ENCODE results near the gene AXDND1. TPM values are rescaled to one million over a fixed set of nuclear protein-coding genes. Genes with fewer than 3 reads are reported as not detected.
"Not testable (repeated sequence)": the region's sequence is repeated elsewhere in the genome, so short reads cannot be mapped to it uniquely, and the experiment has no call there.

AXDND1 gene
- total RNA-seq, 1 experiment from 2014 or later, result not detected

- DNase-seq (ENCODE audit: extremely low read depth, low read depth), result not testable (repeated sequence)
Measured at GRCh38 chr1:179361631-179362030, 4.1 kb upstream of the AXDND1 start.

GRCh38 chr1:179366093-179366800 lies 476 bp downstream of the AXDND1 start:
- no peak for DNase-seq (ENCODE audit: extremely low read depth, low read depth)

- peak; percentile 75 for DNase-seq (ENCODE audit: extremely low read depth, low read depth)
Measured at GRCh38 chr1:179369751-179370341, 4.1 kb downstream of the AXDND1 start.

GRCh38 chr1:179372160-179372559 lies 6.4 kb downstream of the AXDND1 start:
- DNase-seq (ENCODE audit: extremely low read depth, low read depth), result no peak

- no peak for DNase-seq (ENCODE audit: extremely low read depth, low read depth)
Measured at GRCh38 chr1:179376223-179376622, 10.5 kb downstream of the AXDND1 start.

- no peak for DNase-seq (ENCODE audit: extremely low read depth, low read depth)
Measured at GRCh38 chr1:179380299-179380698, 14.5 kb downstream of the AXDND1 start.

GRCh38 chr1:179384027-179384426 lies 18.3 kb downstream of the AXDND1 start:
- no peak for DNase-seq (ENCODE audit: extremely low read depth, low read depth)

GRCh38 chr1:179385510-179385909 lies 19.7 kb downstream of the AXDND1 start:
- no peak for DNase-seq (ENCODE audit: extremely low read depth, low read depth)

- no peak for DNase-seq (ENCODE audit: extremely low read depth, low read depth)
Measured at GRCh38 chr1:179393721-179394120, 27.9 kb downstream of the AXDND1 start.

- DNase-seq (ENCODE audit: extremely low read depth, low read depth), result not testable (repeated sequence)
Measured at GRCh38 chr1:179399399-179399798, 33.6 kb downstream of the AXDND1 start.

GRCh38 chr1:179417760-179418159 lies 52.0 kb downstream of the AXDND1 start:
- not testable (repeated sequence) for DNase-seq (ENCODE audit: extremely low read depth, low read depth)

- not testable (repeated sequence) for DNase-seq (ENCODE audit: extremely low read depth, low read depth)
Measured at GRCh38 chr1:179418706-179419105, 52.9 kb downstream of the AXDND1 start.

- DNase-seq (ENCODE audit: extremely low read depth, low read depth), result no peak
Measured at GRCh38 chr1:179424610-179425009, 58.8 kb downstream of the AXDND1 start.

GRCh38 chr1:179425186-179425585 lies 59.4 kb downstream of the AXDND1 start:
- no peak for DNase-seq (ENCODE audit: extremely low read depth, low read depth)

- DNase-seq (ENCODE audit: extremely low read depth, low read depth), result no peak
Measured at GRCh38 chr1:179437171-179437570, 71.4 kb downstream of the AXDND1 start.

GRCh38 chr1:179439646-179440045 lies 73.9 kb downstream of the AXDND1 start:
- not testable (repeated sequence) for DNase-seq (ENCODE audit: extremely low read depth, low read depth)

- not testable (repeated sequence) for DNase-seq (ENCODE audit: extremely low read depth, low read depth)
Measured at GRCh38 chr1:179440301-179440700, 74.5 kb downstream of the AXDND1 start.

GRCh38 chr1:179440971-179441370 lies 75.2 kb downstream of the AXDND1 start:
- DNase-seq (ENCODE audit: extremely low read depth, low read depth), result no peak

- no peak for DNase-seq (ENCODE audit: extremely low read depth, low read depth)
Measured at GRCh38 chr1:179441501-179441900, 75.7 kb downstream of the AXDND1 start.

GRCh38 chr1:179442846-179443245 lies 77.1 kb downstream of the AXDND1 start:
- not testable (repeated sequence) for DNase-seq (ENCODE audit: extremely low read depth, low read depth)

GRCh38 chr1:179445593-179445992 lies 79.8 kb downstream of the AXDND1 start:
- DNase-seq (ENCODE audit: extremely low read depth, low read depth), result no peak

GRCh38 chr1:179447489-179447888 lies 81.7 kb downstream of the AXDND1 start:
- peak; percentile 40 for DNase-seq (ENCODE audit: extremely low read depth, low read depth)

Measured in NCI-H460 (cell line).